HG02970 (cell line): ENCODE results near the gene ZDHHC6.
A peak's percentile ranks its signal among the peaks of the same experiment; 100 is the strongest.
"Not testable (repeated sequence)": the region's sequence is repeated elsewhere in the genome, so short reads cannot be mapped to it uniquely, and the experiment has no call there.

Experiments used
- ATAC-seq: cut with Tn5 transposase; IDR thresholded peaks from one replicate; pipeline ENCODE4 v1.9.1; 2021; ENCODE audit warnings: mild to moderate bottlenecking, moderate library complexity, moderate number of reproducible peaks; ENCODE audit not compliant: unreplicated experiment, low FRiP score

ZDHHC6 gene

GRCh38 chr10:112446855-112447619 lies at the start of gene ZDHHC6, which contains the start of gene VTI1A:
Gene ZDHHC6 (minus strand): TSS chr10:112446914. CDS start chr10:112445436, 1,478 bp downstream.
Gene VTI1A (plus strand): TSS chr10:112447215. CDS start chr10:112447374, 159 bp downstream.
- ATAC-seq = peak; percentile 91

GRCh38 chr10:112492736-112493135 lies 46.0 kb upstream of the ZDHHC6 start:
- no peak for ATAC-seq

- no peak for ATAC-seq
Measured at GRCh38 chr10:112491144-112491543, 44.4 kb upstream of the ZDHHC6 start.

GRCh38 chr10:112490545-112490944 lies 43.8 kb upstream of the ZDHHC6 start:
- ATAC-seq = no peak

- ATAC-seq = no peak
Measured at GRCh38 chr10:112487964-112488363, 41.2 kb upstream of the ZDHHC6 start.

- ATAC-seq = no peak
Measured at GRCh38 chr10:112484399-112484798, 37.7 kb upstream of the ZDHHC6 start.

- ATAC-seq = no peak
Measured at GRCh38 chr10:112481602-112482001, 34.9 kb upstream of the ZDHHC6 start.

- no peak for ATAC-seq
Measured at GRCh38 chr10:112475575-112476218, 29.0 kb upstream of the ZDHHC6 start.

- ATAC-seq = no peak
Measured at GRCh38 chr10:112471878-112472487, 25.3 kb upstream of the ZDHHC6 start.

- no peak for ATAC-seq
Measured at GRCh38 chr10:112467541-112468075, 20.9 kb upstream of the ZDHHC6 start.

- ATAC-seq = no peak
Measured at GRCh38 chr10:112466802-112467201, 20.1 kb upstream of the ZDHHC6 start.

GRCh38 chr10:112465299-112465883 lies 18.7 kb upstream of the ZDHHC6 start:
- ATAC-seq = no peak

- ATAC-seq = not testable (repeated sequence)
Measured at GRCh38 chr10:112464074-112464473, 17.4 kb upstream of the ZDHHC6 start.

- ATAC-seq = no peak
Measured at GRCh38 chr10:112461029-112461887, 14.5 kb upstream of the ZDHHC6 start.

GRCh38 chr10:112460366-112460765 lies 13.7 kb upstream of the ZDHHC6 start:
- ATAC-seq = no peak

GRCh38 chr10:112456533-112456932 lies 9.8 kb upstream of the ZDHHC6 start:
- ATAC-seq = no peak

- ATAC-seq = no peak
Measured at GRCh38 chr10:112454910-112455779, 8.4 kb upstream of the ZDHHC6 start.

GRCh38 chr10:112448888-112449287 lies 2.2 kb upstream of the ZDHHC6 start:
- no peak for ATAC-seq

- ATAC-seq = no peak
Measured at GRCh38 chr10:112447620-112447928, 860 bp upstream of the ZDHHC6 start.
